HepG2 (cell line): ENCODE results near the gene ABHD17B. TPM values are rescaled to one million over a fixed set of nuclear protein-coding genes. Genes with fewer than 3 reads are reported as not detected.
A peak's percentile ranks its signal among the peaks of the same experiment; 100 is the strongest.

Experiments used
- ZNF550 ChIP-seq: sonication (generic); formaldehyde crosslinking; IDR thresholded peaks from 2 replicates; pipeline ENCODE4 v1.4.0; 2020; ENCODE audit warnings: mild to moderate bottlenecking, missing genetic modification reagents, borderline replicate concordance
- ZNF616 ChIP-seq: sonication (generic); formaldehyde crosslinking; IDR thresholded peaks from 2 replicates; pipeline ENCODE4 v1.5.0; 2020; ENCODE audit warnings: low read depth, mild to moderate bottlenecking, missing genetic modification reagents
- ZNF703 ChIP-seq: sonication (generic); formaldehyde crosslinking; IDR thresholded peaks from 2 replicates; pipeline ENCODE4 v1.5.1; 2020; ENCODE audit warnings: missing genetic modification reagents, mild to moderate bottlenecking, moderate library complexity, borderline replicate concordance
- ZNF768 ChIP-seq: sonication (generic); formaldehyde crosslinking; IDR thresholded peaks from 2 replicates; pipeline ENCODE4 v1.4.0; 2020; ENCODE audit warnings: missing genetic modification reagents
- ZSCAN25 ChIP-seq: sonication (generic); formaldehyde crosslinking; IDR thresholded peaks from 2 replicates; pipeline ENCODE4 v1.8.0; 2022; ENCODE audit warnings: mild to moderate bottlenecking, missing genetic modification reagents
- ZSCAN29 ChIP-seq: sonication (generic); formaldehyde crosslinking; conservative IDR thresholded peaks from 2 replicates; pipeline ENCODE4 v1.4.0; 2020; ENCODE audit warnings: mild to moderate bottlenecking, missing genetic modification reagents
- polyA plus RNA-seq, 8 experiments: library from polyadenylated mRNA; depleted of rRNA in 3 of 8; stranded (reverse) in 7 of 8; unstranded in 1 of 8; fragments of >200 nt; fragmentation: Illumina TruSeq in 4 of 8; extraction: Trizol in 4 of 8; gene quantifications; 2 replicates each; pipeline versions ENCODE4 v1.2.1 to v1.2.3, GENCODE V29; 2011 to 2016; ENCODE audit warnings: low read depth in 4 of 8, missing spikeins in 1 of 8, mixed read lengths in 1 of 8; ENCODE audit not compliant: insufficient read depth in 1 of 8
- total RNA-seq, 5 experiments: library from RNA; depleted of rRNA; stranded (reverse); fragments of >200 nt; fragmentation: Illumina TruSeq; extraction: Trizol; gene quantifications; 2 replicates each; pipeline ENCODE4 v1.2.3, GENCODE V29; 2016; ENCODE audit warnings: low read depth in 1 of 5
- TF ChIP-seq, protein P1 (sequence below): fragments of 450-650 bp; IDR thresholded peaks from 2 replicates; pipeline ENCODE4 v1.6.1; 2017; ENCODE audit warnings: mild to moderate bottlenecking
- TF ChIP-seq, protein P2 (sequence below): sonication (generic); formaldehyde crosslinking; IDR thresholded peaks from 2 replicates; pipeline ENCODE4 v1.8.1; 2023; ENCODE audit warnings: missing genetic modification reagents, mild to moderate bottlenecking, borderline replicate concordance
- TF ChIP-seq, protein P3 (sequence below): sonication (generic); formaldehyde crosslinking; IDR thresholded peaks from 2 replicates; pipeline ENCODE4 v1.5.1; 2020; ENCODE audit warnings: missing genetic modification reagents, mild to moderate bottlenecking, borderline replicate concordance
- TF ChIP-seq, protein P4 (sequence below): sonication (generic); formaldehyde crosslinking; IDR thresholded peaks from 2 replicates; pipeline ENCODE4 v1.4.0; 2020; ENCODE audit warnings: missing genetic modification reagents
- TF ChIP-seq, protein P5 (sequence below): sonication (generic); formaldehyde crosslinking; IDR thresholded peaks from 2 replicates; pipeline ENCODE4 v1.4.0; 2020; ENCODE audit warnings: missing genetic modification reagents, borderline replicate concordance
- TF ChIP-seq, protein P6 (sequence below): sonication (generic); formaldehyde crosslinking; IDR thresholded peaks from 2 replicates; pipeline ENCODE4 v1.8.0; 2022; ENCODE audit warnings: mild to moderate bottlenecking, missing genetic modification reagents, moderate library complexity

Gene ABHD17B
- total and polyA plus RNA-seq, 2 of the 13 experiments (the other 11 are each of a cell fraction or from before 2014, with no cell fraction given): 11.3 to 22.0 TPM

DNA sequence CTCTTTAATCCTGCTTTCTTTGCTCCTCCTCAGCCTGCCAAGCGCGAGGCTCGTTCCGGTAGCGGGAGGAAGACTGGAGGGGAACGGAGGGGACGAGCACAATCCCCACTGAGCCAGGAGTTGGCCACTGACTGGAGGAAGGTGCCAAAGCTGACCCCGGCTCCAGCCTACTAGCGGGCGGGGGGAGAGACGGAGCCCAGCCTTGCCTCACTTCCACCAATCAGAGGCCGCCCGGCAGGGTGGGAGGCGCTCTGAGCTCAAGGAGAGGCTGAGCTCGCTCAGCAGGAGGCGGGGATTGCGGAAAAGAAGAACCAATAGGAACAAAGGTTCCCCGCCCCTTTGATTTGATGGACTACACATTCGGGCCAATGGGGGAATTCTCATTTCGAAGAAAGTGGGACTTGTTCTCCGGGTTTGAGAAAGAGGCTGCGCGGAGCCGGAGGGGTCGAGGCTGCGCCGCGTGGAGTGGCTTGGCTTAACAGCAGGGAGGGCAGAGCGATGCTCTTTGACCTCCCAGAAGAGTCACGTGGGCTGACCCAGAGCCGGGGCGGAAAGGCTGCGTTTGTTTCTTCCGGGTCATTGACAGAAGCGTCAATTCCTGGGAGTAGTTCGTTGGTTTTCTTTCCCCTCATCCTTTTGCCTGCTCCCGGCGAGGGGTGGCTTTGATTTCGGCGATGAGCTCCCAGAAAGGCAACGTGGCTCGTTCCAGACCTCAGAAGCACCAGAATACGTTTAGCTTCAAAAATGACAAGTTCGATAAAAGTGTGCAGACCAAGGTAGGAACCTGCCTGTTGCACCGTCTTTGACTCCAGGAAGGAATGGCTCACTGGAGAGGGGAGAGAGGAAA, at the start of gene ABHD17B, which contains the start of gene C9orf85 (continued):
- TF ChIP-seq, protein P1, sequence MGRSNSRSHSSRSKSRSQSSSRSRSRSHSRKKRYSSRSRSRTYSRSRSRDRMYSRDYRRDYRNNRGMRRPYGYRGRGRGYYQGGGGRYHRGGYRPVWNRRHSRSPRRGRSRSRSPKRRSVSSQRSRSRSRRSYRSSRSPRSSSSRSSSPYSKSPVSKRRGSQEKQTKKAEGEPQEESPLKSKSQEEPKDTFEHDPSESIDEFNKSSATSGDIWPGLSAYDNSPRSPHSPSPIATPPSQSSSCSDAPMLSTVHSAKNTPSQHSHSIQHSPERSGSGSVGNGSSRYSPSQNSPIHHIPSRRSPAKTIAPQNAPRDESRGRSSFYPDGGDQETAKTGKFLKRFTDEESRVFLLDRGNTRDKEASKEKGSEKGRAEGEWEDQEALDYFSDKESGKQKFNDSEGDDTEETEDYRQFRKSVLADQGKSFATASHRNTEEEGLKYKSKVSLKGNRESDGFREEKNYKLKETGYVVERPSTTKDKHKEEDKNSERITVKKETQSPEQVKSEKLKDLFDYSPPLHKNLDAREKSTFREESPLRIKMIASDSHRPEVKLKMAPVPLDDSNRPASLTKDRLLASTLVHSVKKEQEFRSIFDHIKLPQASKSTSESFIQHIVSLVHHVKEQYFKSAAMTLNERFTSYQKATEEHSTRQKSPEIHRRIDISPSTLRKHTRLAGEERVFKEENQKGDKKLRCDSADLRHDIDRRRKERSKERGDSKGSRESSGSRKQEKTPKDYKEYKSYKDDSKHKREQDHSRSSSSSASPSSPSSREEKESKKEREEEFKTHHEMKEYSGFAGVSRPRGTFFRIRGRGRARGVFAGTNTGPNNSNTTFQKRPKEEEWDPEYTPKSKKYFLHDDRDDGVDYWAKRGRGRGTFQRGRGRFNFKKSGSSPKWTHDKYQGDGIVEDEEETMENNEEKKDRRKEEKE: no peak
- TF ChIP-seq ZNF550: no peak
- TF ChIP-seq ZNF703: no peak
- TF ChIP-seq, protein P2, sequence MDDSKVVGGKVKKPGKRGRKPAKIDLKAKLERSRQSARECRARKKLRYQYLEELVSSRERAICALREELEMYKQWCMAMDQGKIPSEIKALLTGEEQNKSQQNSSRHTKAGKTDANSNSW (CRISPR knock-in tag): peak; percentile 87; the same call in 1 of the 2 replicates
- TF ChIP-seq ZSCAN29: no peak
- peak; percentile 11; the same call in 1 of the 2 replicates for TF ChIP-seq ZSCAN25
- TF ChIP-seq, protein P3, sequence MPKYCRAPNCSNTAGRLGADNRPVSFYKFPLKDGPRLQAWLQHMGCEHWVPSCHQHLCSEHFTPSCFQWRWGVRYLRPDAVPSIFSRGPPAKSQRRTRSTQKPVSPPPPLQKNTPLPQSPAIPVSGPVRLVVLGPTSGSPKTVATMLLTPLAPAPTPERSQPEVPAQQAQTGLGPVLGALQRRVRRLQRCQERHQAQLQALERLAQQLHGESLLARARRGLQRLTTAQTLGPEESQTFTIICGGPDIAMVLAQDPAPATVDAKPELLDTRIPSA (CRISPR knock-in tag): no peak
- TF ChIP-seq, protein P4, sequence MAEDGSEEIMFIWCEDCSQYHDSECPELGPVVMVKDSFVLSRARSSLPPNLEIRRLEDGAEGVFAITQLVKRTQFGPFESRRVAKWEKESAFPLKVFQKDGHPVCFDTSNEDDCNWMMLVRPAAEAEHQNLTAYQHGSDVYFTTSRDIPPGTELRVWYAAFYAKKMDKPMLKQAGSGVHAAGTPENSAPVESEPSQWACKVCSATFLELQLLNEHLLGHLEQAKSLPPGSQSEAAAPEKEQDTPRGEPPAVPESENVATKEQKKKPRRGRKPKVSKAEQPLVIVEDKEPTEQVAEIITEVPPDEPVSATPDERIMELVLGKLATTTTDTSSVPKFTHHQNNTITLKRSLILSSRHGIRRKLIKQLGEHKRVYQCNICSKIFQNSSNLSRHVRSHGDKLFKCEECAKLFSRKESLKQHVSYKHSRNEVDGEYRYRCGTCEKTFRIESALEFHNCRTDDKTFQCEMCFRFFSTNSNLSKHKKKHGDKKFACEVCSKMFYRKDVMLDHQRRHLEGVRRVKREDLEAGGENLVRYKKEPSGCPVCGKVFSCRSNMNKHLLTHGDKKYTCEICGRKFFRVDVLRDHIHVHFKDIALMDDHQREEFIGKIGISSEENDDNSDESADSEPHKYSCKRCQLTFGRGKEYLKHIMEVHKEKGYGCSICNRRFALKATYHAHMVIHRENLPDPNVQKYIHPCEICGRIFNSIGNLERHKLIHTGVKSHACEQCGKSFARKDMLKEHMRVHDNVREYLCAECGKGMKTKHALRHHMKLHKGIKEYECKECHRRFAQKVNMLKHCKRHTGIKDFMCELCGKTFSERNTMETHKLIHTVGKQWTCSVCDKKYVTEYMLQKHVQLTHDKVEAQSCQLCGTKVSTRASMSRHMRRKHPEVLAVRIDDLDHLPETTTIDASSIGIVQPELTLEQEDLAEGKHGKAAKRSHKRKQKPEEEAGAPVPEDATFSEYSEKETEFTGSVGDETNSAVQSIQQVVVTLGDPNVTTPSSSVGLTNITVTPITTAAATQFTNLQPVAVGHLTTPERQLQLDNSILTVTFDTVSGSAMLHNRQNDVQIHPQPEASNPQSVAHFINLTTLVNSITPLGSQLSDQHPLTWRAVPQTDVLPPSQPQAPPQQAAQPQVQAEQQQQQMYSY (CRISPR knock-in tag): no peak
- TF ChIP-seq ZNF616 (CRISPR knock-in tag): peak; percentile 48
- TF ChIP-seq, protein P5, sequence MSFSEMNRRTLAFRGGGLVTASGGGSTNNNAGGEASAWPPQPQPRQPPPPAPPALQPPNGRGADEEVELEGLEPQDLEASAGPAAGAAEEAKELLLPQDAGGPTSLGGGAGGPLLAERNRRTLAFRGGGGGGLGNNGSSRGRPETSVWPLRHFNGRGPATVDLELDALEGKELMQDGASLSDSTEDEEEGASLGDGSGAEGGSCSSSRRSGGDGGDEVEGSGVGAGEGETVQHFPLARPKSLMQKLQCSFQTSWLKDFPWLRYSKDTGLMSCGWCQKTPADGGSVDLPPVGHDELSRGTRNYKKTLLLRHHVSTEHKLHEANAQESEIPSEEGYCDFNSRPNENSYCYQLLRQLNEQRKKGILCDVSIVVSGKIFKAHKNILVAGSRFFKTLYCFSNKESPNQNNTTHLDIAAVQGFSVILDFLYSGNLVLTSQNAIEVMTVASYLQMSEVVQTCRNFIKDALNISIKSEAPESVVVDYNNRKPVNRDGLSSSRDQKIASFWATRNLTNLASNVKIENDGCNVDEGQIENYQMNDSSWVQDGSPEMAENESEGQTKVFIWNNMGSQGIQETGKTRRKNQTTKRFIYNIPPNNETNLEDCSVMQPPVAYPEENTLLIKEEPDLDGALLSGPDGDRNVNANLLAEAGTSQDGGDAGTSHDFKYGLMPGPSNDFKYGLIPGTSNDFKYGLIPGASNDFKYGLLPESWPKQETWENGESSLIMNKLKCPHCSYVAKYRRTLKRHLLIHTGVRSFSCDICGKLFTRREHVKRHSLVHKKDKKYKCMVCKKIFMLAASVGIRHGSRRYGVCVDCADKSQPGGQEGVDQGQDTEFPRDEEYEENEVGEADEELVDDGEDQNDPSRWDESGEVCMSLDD (CRISPR knock-in tag): no peak; the same call in 1 of the 2 replicates
- TF ChIP-seq ZNF768 (CRISPR knock-in tag): no peak
- TF ChIP-seq, protein P6, sequence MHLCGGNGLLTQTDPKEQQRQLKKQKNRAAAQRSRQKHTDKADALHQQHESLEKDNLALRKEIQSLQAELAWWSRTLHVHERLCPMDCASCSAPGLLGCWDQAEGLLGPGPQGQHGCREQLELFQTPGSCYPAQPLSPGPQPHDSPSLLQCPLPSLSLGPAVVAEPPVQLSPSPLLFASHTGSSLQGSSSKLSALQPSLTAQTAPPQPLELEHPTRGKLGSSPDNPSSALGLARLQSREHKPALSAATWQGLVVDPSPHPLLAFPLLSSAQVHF (CRISPR knock-in tag): 0 out of 2 replicates have a peak, but pooled peaks have one; percentile 36
